GM21619 (cell line): ENCODE results near the gene DSN1.
"Not testable (repeated sequence)": the region's sequence is repeated elsewhere in the genome, so short reads cannot be mapped to it uniquely, and the experiment has no call there.

ENCODE experiments used
- ATAC-seq: cut with Tn5 transposase; IDR thresholded peaks from one replicate; pipeline ENCODE4 v1.9.1; 2021; ENCODE audit not compliant: unreplicated experiment

Gene DSN1

GRCh38 chr20:36773597-36774390 lies at the start of gene DSN1:
DSN1 (minus strand) TSS chr20:36773763; CDS start chr20:36771458, 2,305 bp downstream.
- ATAC-seq: peak; percentile 83

GRCh38 chr20:36823121-36823520 lies 49.6 kb upstream of the DSN1 start:
- no peak for ATAC-seq

GRCh38 chr20:36821964-36822437 lies 48.4 kb upstream of the DSN1 start:
- ATAC-seq: no peak

GRCh38 chr20:36820928-36821327 lies 47.4 kb upstream of the DSN1 start:
- no peak for ATAC-seq

- ATAC-seq: no peak
Observed at GRCh38 chr20:36820073-36820472, 46.5 kb upstream of the DSN1 start.

- ATAC-seq: no peak
Observed at GRCh38 chr20:36819659-36820058, 46.1 kb upstream of the DSN1 start.

GRCh38 chr20:36818861-36819260 lies 45.3 kb upstream of the DSN1 start:
- no peak for ATAC-seq

- ATAC-seq: no peak
Observed at GRCh38 chr20:36818185-36818584, 44.6 kb upstream of the DSN1 start.

GRCh38 chr20:36817496-36817895 lies 43.9 kb upstream of the DSN1 start:
- ATAC-seq: no peak

GRCh38 chr20:36815454-36816091 lies 42.0 kb upstream of the DSN1 start:
- no peak for ATAC-seq

- ATAC-seq: no peak
Observed at GRCh38 chr20:36812594-36813463, 39.3 kb upstream of the DSN1 start.

GRCh38 chr20:36808317-36809257 lies 35.0 kb upstream of the DSN1 start:
- ATAC-seq: no peak

GRCh38 chr20:36806049-36806448 lies 32.5 kb upstream of the DSN1 start:
- no peak for ATAC-seq

- ATAC-seq: no peak
Observed at GRCh38 chr20:36805396-36805795, 31.8 kb upstream of the DSN1 start.

- no peak for ATAC-seq
Observed at GRCh38 chr20:36804425-36804824, 30.9 kb upstream of the DSN1 start.

- no peak for ATAC-seq
Observed at GRCh38 chr20:36802326-36803222, 29.0 kb upstream of the DSN1 start.

- no peak for ATAC-seq
Observed at GRCh38 chr20:36800410-36800809, 26.8 kb upstream of the DSN1 start.

- ATAC-seq: not testable (repeated sequence)
Observed at GRCh38 chr20:36799313-36799712, 25.8 kb upstream of the DSN1 start.

GRCh38 chr20:36796875-36797274 lies 23.3 kb upstream of the DSN1 start:
- no peak for ATAC-seq
